ENCODE measurements around the gene AGL. TPM values are rescaled to one million over a fixed set of nuclear protein-coding genes. Genes with fewer than 3 reads are reported as not detected.
"Not testable (repeated sequence)": the region's sequence is repeated elsewhere in the genome, so short reads cannot be mapped to it uniquely, and the experiment has no call there.

AGL gene
- total RNA-seq, 1 experiment from 2014 or later: 11.4 TPM

DNA sequence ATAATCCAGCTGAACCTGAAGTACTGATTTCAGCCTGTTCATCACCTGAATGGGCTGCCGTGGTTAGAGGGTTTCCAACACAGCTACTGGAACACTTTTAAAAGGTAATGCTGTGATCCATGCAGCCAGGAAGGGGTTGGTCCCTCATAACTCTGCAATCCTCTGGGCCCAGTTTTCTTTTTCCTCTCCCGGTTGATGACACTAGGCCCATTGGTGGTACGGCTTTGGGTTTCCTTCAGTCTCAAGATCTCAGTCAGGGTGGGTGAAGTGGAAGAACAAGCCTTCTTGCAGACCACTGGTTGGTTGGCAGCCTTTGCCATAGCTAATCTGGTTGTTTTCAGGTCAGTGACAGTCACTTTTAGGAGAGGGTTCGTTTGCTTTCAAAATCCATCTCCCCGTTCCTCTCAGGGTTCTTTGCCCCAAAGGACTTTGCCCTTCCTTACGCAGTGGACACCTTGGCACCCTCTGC, 119.1 kb downstream of the AGL start:
- no peaks in the 10 kb centered on the region for H3K27me3 ChIP-seq
- DNase-seq: no peak
- H3K36me3 ChIP-seq: no peaks in the 10 kb centered on the region
- H3K27ac ChIP-seq: peak overlapping the region; percentile 47
- no peaks in the 10 kb centered on the region for H3K9me3 ChIP-seq (replicated peaks)
- H3K4me3 ChIP-seq: peak overlapping the region; percentile 95
- H3K4me1 ChIP-seq: 0 out of 2 replicates have a peak, but pooled peaks cover 3% of the 10 kb centered on the region

- peak; percentile 80 to 84 for DNase-seq
- no peaks in the 10 kb centered on the region for H3K27me3 ChIP-seq
- H3K27ac ChIP-seq: peak within 1 kb of the TSS; percentile 47
- no peaks in the 10 kb centered on the region for H3K36me3 ChIP-seq
- peak within 1 kb of the TSS; percentile 95 for H3K4me3 ChIP-seq
- no peaks in the 10 kb centered on the region for H3K9me3 ChIP-seq (replicated peaks)
- 0 out of 2 replicates have a peak, but pooled peaks cover 3% of the 10 kb centered on the region for H3K4me1 ChIP-seq
These were observed 119.8 kb downstream of the AGL start, which contains the start of gene SLC35A3 for GRCh38 chr1:99969729-99970621. Gene SLC35A3 (plus strand): TSS chr1:99969996. CDS start chr1:99993555, 23,559 bp downstream.

DNA sequence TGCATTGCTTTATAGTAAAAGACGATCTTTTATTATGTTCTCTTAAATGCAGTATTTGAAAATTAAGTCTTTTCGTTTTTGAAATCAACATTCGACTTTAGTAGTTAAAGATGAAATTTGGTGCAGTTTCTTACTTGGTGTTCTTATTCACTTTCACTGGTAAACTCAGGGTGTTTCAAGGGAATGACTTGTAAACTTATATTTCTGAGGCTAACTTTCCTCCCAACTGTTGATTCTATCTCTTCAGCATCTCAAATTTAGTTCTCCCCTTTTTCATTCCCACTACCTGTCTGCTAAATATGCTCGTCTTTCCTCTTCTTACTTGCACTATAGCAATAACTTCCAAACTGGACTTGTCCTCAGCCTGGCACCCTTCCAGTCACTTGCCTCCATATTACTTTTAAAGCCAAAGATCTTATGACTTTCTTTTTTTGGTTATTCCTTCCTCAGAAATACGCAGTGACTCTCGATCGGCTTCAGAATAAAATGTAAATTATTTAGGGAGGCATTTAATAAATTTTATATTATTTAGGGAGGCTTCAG, 120.6 kb downstream of the AGL start:
- Histone ChIP-seq H3K4me1 (0 out of 2 replicates have a peak, but pooled peaks cover 3% of the 10 kb centered on the region), H3K4me3 (peak overlapping the region; percentile 95), H3K27ac (no peak overlapping the region), H3K36me3 (no peaks in the 10 kb centered on the region; the same call in 1 of the 2 replicates), H3K27me3 (no peaks in the 10 kb centered on the region), H3K9me3 (replicated peaks) (no peaks in the 10 kb centered on the region)
- DNase-seq: peak in 1 of 2 experiments; percentile 3

DNA sequence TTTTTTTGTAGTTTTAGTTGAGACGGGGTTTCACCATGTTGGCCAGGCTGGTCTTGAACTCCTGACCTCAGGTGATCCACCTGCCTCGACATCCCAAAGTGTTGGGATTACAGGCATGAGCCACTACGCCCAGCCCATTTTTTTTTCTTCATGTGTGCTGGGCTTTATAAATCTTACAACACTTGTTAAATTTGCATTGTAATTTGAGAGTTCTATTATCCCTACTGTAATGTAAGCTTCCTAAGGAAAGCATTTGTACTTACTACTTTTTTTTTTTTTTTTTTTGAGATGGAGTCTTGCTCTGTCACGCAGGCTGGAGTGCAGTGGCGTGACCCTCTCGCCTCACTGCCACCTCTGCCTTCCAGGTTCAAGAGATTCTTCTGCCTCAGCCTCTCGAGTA, 121.9 kb downstream of the AGL start:
- H3K4me1 ChIP-seq; H3K27me3 ChIP-seq; H3K4me3 ChIP-seq; H3K36me3 ChIP-seq; H3K27ac ChIP-seq; H3K9me3 ChIP-seq (replicated peaks); DNase-seq: not testable (repeated sequence)

Other genes starting within 250 kb of the AGL start
- 33.0 and 33.5 TPM in 2 replicates for gene PALMD, start 204.2 kb upstream of the AGL start, total RNA-seq (2014; rRNA removed; shearing (Covaris generic))
- gene FRRS1, start 83.7 kb upstream of the AGL start, total RNA-seq (2014; rRNA removed; shearing (Covaris generic)): 11.8 and 12.2 TPM in 2 replicates
- gene SLC35A3, start 119.6 kb downstream of the AGL start, total RNA-seq (2014; rRNA removed; shearing (Covaris generic)): 17.8 and 19.0 TPM in 2 replicates

Data from SJCRH30 (cell line).